Lower leg skin (tissue), 4 donors: ENCODE measurements around the gene ANO1. TPM values are rescaled to one million over a fixed set of nuclear protein-coding genes. Genes with fewer than 3 reads are reported as not detected.

ENCODE experiments used
- DNase-seq, 2 donors: peaks; one replicate each; pipeline ENCODE4 v3.0.0-alpha.2; 2019; ENCODE audit warnings: low spot score in 2 of 2
- H3K4me3 ChIP-seq: fragments of 200-600 bp; sonication (generic); 2 replicates; pipeline ENCODE4 v1.5.1; 2017; ENCODE audit warnings: mild to moderate bottlenecking, low read depth; ENCODE audit not compliant: poor library complexity, severe bottlenecking
- CTCF ChIP-seq, 3 donors: fragments of 450-650 bp; IDR thresholded peaks; one replicate each; pipeline ENCODE4 v1.5.1; 2016; ENCODE audit warnings: antibody characterized with exemption in 3 of 3, mild to moderate bottlenecking in 3 of 3, moderate library complexity in 2 of 3
- POLR2A ChIP-seq, 2 donors: fragments of 450-650 bp; IDR thresholded peaks; one replicate each; pipeline ENCODE4 v1.6.1; 2016 to 2017; ENCODE audit warnings: antibody characterized with exemption in 2 of 2, mild to moderate bottlenecking in 1 of 2, moderate library complexity in 1 of 2
- WGBS, 2 donors: methylation state at CpG; one replicate each; pipeline ENCODE4 v1.1.5; 2018; 5-methylcytosine and 5-hydroxymethylcytosine counted together
- intact Hi-C: fragments of 100-400 bp; cut with DNase I; formaldehyde crosslinking; loops from one replicate; pipeline ENCODE4 v1.15.0; 2023; ENCODE audit warnings: low total_unique reads
- total RNA-seq, 4 donors: library from RNA; depleted of rRNA; stranded (reverse); fragments of >200 nt; gene quantifications; one replicate each; pipeline ENCODE4 v1.1.0, GENCODE V29; 2016

Gene ANO1
- total RNA-seq, 4 donors from 2014 or later, result 55.1 to 106 (median 76.8) TPM

GRCh38 chr11:70064008-70064725 is 13.9 kb upstream of the ANO1 start:
- 67 to 70% methylated on average over 10 of the region's 10 CpGs for WGBS, 2 donors
- no peak overlapping the region for H3K4me3 ChIP-seq
- DNase-seq, result peak; percentile 3 to 73
- intact Hi-C loops, result no loop called here
- TF ChIP-seq POLR2A (IDR thresholded peaks at IDR 0.05) (no peak), CTCF (IDR thresholded peaks at IDR 0.05) (no peak)

- WGBS, 2 donors, result 51% methylated on average over 8 of the region's 8 CpGs
- H3K4me3 ChIP-seq, result no peak overlapping the region
- peak; percentile 7 to 82 for DNase-seq
- TF ChIP-seq CTCF (IDR thresholded peaks at IDR 0.05), result no peak
- intact Hi-C loops, result no loop called here
Observed at GRCh38 chr11:70064726-70065317, 13.3 kb upstream of the ANO1 start.

GRCh38 chr11:70065318-70066135 is 12.6 kb upstream of the ANO1 start:
- intact Hi-C loops, result no loop called here
- no peak overlapping the region for H3K4me3 ChIP-seq
- 72 to 81% methylated on average over 24 to 25 of the region's 25 CpGs for WGBS, 2 donors
- peak in 1 of 2 donors; percentile 83 for DNase-seq
- TF ChIP-seq POLR2A (IDR thresholded peaks at IDR 0.05), result no peak
- no peak for TF ChIP-seq CTCF (IDR thresholded peaks at IDR 0.05)

GRCh38 chr11:70066136-70066520 is 12.0 kb upstream of the ANO1 start:
- no peak overlapping the region for H3K4me3 ChIP-seq
- intact Hi-C loops, result no loop called here
- 80 to 85% methylated on average over 2 of the region's 2 CpGs for WGBS, 2 donors
- no peak for TF ChIP-seq POLR2A (IDR thresholded peaks at IDR 0.05)
- no peak for TF ChIP-seq CTCF (IDR thresholded peaks at IDR 0.05)
- peak in 1 of 2 donors; percentile 52 for DNase-seq

- TF ChIP-seq POLR2A (IDR thresholded peaks at IDR 0.05) (no peak), CTCF (IDR thresholded peaks at IDR 0.05) (no peak)
- no peak for DNase-seq
- H3K4me3 ChIP-seq, result no peak overlapping the region
- intact Hi-C loops, result no loop called here
- 92% methylated on average over 11 to 13 of the region's 13 CpGs for WGBS, 2 donors
Observed at GRCh38 chr11:70066628-70067027, 11.5 kb upstream of the ANO1 start.
